Activated gamma-delta T cell (primary cell): ENCODE measurements around the gene GPR32.
A peak's percentile ranks its signal among the peaks of the same experiment; 100 is the strongest.
"Not testable (repeated sequence)": the region's sequence is repeated elsewhere in the genome, so short reads cannot be mapped to it uniquely, and the experiment has no call there.

Experiments used
- DNase-seq: peaks from one replicate; lab custom pipeline; 2025; lab: John Stamatoyannopoulos, UW

The GPR32 gene

GRCh38 chr19:50801107-50801506 is 30.8 kb downstream of the GPR32 start:
- DNase-seq = no peak

GRCh38 chr19:50803633-50804419 is 33.6 kb downstream of the GPR32 start:
- no peak for DNase-seq

DNA sequence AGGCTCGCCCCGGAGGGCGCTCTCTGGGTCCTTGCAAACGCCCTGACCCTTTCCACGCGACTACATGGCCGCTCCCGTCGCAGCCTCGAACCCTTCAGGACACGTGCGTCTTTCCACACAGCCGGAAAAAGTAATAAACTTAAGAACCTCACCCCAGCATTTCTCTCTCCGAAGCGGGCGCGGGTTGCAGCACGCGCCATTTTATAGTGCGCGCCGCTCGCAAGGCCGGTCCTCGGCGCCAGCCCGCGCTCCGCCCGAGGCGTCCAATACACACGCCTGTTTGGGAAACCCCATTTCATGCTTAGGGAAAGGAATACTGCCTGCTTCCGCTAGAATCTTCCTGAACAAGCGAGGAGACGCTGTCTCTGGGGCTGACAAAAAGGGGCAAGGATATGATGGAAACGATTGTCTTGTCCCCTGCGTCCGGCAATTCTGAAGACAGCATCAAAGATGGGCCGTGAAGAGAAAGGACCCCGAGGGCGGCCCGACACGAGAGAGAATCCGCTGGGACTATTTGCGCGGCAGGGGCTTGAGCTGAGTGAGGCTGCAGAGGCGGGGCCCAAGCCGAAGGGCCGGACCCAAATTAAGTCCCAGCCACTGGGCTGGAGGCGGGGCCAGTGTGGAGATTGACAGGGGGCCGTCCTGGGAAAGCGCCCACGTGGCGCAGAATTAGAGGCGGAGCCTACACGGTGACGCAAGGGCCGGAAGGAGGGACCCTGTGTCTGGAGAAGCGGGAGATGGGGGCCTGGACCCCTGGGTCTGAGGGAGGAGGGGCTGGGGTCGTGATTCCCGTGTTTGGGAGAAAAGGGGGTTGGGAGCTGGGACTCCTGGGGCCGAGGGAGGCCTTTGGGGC is 34.4 kb downstream of the GPR32 start:
- DNase-seq = peak; percentile 83

- no peak for DNase-seq
Measured at GRCh38 chr19:50808856-50809255, 38.6 kb downstream of the GPR32 start.

- DNase-seq = not testable (repeated sequence)
Measured at GRCh38 chr19:50811622-50812238, 41.5 kb downstream of the GPR32 start.

DNA sequence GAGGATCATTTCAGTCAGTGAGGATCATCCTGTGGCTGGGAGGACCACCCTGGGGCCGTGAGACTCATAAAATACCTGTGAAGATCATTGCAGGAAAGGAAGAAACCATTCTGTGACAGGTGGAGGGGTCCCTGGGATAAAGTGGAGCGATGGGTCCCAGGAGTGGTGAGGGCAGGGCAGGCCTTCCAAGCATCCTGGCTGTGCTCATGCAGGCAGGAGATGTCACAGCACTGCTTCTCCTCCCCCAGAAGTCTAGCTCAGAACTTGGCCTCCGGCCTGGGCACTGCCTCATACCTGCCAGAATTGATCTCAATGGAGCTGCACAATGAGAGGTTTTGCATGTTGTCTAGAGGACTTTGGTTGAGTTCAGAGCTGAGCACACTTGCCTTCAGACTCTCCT is 42.2 kb downstream of the GPR32 start:
- DNase-seq = no peak

DNA sequence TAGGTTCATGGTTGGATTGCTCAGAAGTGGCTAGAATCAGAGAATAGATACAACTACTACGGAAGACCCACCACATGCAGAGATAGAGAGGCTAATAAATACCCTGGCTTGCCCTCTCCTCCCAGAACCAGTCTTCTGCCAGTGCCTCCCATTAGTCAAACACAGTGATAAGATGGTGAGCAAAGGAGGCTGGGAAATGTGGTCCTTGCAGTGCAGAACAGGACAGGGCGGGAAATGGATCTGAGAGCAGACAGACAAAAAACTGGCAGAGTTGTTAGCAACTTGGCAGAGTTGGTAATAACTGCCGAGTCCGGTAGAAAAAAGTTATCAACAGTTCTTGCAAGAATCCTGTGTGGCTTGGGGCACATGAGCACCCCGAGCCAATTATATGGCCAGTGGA is 44.6 kb downstream of the GPR32 start:
- no peak for DNase-seq

DNA sequence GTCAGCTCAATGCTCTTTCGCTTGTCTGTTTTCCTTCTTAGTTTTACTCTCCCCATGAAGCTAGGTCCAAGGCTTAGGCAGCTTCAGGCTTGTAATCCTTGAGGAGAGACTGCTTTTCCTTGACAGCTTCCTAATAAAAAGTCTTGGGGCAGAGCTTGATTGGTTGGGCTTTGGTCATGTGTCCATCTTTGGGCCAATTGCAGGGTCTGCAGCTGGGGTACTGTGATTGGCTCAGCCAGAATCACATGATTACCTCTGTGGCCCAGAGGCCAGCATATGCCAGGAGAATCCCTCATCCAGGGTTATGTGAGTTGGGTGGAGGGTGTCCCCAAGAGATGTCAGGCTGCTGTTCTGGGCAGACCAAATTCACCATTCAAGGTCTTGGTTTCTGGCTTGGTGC is 45.2 kb downstream of the GPR32 start:
- DNase-seq = no peak

GRCh38 chr19:50817941-50818858 is 47.9 kb downstream of the GPR32 start:
- no peak for DNase-seq

GRCh38 chr19:50818859-50819472 is 48.7 kb downstream of the GPR32 start:
- no peak for DNase-seq

DNA sequence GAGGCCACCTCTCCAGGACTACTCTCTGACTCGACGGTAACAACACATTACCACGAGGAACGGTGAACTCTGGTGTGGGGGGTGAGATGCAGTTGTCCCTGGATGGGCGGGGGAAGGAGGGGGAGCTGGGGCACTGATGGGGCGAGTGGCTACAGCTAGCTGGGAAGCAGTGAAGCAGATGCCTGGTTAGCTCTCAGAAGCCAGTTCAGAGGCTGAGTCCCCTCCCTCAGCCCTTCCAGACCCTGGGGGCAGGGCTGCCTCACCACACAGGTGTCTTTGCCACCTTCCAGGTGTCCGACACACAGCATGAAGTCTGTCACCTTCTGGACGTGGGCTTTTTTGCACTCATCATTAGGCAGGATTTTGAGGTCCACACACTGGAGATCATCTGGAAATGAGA is 49.4 kb downstream of the GPR32 start:
- no peak for DNase-seq

GRCh38 chr19:50820086-50820485 is 49.8 kb downstream of the GPR32 start:
- no peak for DNase-seq

DNA sequence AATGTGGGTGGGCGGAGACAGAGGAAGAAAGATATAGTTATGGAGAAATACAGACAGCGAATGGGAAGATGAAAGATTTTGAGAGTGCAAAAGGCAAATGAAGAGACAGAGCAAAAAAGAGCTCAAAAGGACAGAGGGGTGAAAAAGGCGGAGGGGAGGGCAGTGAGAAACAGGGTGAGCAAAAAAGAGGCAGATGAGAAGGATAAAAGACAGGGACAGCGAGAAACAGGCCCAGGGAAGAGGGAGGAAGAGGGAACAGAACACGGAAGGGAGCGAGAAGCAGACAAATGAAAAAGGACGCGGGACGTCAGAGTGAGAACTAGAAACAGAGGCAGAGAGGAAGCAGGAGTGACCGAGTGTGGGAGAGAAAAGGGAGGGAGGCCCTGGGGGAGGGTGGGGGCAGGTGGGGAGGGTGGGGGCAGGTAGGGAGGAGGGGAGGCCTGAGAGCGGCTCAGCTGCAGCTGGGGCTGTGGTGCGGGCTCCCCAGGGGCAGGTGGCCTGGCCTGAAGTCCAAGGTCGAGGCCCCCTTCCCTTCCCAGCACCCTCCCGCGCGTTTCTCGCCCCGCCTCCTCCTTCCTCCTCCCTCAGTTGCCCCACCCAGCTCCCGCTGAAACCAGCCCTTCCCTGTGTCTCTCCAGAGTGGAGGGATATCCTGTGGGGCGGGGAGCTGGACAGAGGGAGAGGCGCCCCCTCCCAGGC is 50.4 kb downstream of the GPR32 start:
- no peak for DNase-seq

DNA sequence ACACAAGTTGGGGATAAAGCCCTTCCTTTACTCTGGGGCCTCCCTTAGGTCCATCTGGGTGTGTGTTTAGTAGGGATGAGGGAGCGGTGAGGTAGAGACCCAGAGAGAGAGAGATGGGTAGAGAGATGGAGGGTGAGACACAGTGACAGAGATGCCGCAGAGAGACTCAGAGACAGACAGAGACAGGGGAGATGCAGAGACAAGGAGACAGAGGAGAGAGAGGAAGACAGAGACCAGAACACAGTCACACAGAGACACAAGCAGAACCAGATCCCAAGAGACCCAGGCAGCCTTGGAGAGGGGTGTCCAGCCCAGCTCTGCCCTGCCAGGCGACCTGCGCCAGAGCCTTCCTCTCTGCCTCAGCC is 51.0 kb downstream of the GPR32 start:
- no peak for DNase-seq
